Endometrium (tissue), 2 donors: ENCODE data around the gene SLC6A16.
"Not testable (repeated sequence)": the region's sequence is repeated elsewhere in the genome, so short reads cannot be mapped to it uniquely, and the experiment has no call there.

ENCODE experiments used
- FAIRE-seq: peaks from 2 replicates; lab custom pipeline; 2012; peaks lifted over from hg19 to GRCh38; lab: Jason Lieb, UNC
- donor health status: control.
- donor health status: control.

The SLC6A16 gene

DNA sequence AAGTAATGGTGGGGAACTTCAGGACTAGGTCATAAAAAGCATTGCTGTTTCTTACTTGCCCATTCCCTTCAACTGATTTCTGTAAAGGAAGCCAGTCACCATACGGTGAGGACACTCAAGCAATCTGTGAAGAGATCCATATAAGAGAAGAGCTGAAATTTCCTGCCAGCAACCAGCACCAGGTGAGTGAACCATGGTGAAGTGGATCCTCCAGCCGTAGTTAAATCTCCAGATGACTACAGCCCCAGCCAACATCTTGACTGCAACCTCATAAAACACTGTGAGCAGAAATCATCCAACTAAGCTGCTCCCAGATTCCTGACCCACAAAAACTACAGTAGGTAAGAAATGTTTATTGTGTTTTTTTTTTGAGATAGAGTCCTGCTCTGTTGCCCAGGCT, 3.8 kb upstream of the SLC6A16 start:
- FAIRE-seq, result no peak

DNA sequence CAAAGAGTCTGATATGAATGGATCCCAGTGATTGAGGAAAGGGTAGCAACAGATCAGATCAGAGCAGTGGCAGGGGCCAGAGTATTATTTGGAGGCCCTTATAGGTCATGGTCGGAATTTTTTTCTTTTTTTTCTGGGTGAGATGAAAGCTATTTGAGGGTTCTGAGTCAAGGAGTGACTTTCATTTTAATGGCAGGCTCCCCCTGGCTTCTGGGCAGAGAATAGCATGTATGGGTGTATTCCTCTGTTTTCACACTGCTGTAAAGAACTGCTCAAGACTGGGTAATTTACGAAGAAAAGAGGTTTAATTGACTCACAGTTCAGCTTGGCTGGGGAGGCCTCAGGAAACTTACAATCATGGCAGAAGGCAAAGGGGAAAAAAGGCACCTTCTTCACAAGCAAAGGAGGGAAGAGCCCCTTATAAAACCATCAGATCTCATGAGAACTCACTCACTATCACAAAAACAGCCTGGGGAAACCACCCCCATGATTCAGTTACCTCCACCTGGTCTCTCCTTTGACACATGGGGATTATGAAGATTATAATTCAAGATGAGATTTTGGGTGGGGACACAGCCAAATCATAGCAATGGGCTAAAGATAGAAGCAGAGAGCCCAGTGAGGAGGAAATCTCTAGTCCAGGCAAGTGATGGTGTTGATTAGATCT, 3.0 kb upstream of the SLC6A16 start:
- no peak for FAIRE-seq

DNA sequence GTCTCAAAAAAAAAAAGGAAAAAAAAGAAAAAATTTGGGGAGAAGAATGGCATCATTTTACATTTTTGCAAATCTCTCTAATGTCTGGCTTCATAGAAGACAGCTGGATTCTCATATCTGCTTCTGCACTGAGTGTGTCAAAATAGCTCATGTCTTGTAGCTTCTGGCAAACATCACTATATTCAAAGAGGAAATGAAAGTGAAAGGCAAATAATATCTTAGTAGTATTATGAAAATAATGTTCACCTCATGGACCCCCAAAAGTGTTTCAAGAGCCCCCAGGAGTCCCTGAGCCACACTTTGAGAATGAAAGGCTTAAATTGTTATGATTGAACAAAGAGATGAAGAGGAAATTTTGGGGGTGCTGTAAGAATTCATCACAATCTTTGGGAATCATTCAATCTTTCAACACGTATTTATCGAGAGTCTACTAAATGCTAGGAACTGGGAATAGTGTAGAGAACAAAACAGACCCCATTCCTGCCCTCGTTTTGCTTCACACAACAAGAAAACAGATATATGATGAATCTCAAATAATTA, 1.2 kb upstream of the SLC6A16 start:
- no peak for FAIRE-seq

DNA sequence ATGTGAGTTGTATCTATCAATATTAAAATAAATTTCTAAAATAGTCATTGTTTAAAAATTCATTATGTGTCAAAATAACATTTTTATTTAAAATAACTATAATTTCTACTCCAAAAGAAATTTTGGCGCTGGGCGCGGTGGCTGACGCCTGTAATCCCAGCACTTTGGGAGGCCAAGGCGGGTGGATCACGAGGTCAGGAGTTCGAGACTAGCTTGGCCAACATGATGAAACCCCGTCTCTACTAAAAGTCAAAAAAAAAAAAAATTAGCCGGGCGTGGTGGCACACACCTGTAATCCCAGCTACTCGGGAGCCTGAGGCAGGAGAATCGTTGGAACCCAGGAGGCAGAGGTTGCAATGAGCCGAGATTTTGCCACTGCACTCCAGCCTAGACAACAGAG, 765 bp upstream of the SLC6A16 start:
- FAIRE-seq, result not testable (repeated sequence)

DNA sequence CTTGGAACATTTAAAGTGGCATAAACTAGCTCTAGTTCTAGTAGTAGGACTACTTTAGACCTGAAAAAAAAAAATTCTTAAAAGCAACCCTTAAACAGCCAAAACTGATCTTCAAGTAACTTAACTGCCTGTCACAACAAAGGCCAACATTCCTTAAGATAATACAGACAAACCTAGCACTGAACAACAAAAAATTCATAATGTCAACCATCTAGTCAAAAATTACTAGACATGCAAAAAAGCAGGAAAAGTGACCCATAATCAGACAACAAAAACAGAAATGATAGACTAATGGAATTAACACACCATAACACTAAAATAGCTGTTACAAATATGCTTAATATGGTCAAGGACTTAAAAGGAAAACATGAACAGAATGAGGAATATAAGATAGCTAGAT, 6.7 kb downstream of the SLC6A16 start:
- FAIRE-seq, result no peak

DNA sequence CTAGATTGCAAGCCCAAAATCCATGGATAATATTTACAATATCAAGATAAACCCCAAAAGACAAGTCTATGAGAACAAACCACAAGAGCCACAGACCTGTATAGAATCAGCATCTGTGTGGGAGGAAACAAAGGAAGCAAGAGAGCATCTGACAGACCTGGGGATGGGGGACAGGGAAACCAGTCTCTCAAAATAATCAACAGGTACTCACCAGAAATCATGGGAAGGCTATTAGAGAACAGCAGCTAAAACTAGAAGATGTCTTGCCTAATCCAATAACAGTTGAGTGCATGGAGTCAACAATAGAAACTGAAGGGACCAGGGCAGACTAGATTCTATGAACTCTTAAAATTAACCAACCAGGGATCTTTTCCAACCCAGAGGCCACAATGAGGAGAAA, 8.7 kb downstream of the SLC6A16 start:
- no peak for FAIRE-seq

DNA sequence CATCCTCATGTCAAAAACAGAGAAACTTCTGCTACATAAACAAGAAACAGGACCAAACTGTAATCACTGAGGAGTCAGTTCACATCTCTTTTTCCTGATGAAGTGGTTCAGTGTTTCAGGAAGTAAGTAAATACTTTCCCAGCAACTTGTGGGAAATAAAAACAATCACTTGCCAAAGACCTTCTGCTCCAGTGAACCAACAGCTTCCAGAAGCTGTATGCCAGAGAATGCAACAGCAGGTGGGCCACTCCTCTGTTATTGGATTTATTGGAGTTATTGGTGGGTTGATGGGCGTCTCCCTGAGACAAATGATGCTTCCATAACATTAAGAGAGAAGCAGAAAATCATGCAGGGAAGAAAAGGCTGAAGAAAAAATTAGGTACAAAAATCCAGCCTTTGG, 9.9 kb downstream of the SLC6A16 start:
- FAIRE-seq, result no peak

DNA sequence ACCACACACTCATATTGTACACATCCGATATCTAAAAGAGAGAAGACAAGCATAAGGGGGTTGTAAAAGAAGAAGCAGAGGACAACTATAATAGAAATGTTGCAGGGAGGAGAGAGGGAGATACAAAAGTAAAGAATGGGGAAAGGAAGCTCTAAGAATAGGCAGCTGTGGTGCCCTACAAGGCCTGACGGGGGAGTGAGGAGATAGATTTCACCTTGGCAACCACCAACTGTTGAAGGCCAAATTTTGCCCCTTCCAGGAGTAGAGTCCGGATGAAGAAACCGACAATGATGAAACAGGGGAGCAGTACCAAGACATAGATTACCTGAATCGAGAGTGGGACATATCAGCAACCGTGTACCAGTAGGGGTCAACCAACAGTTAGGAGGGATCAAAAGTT, 15.9 kb downstream of the SLC6A16 start:
- no peak for FAIRE-seq

DNA sequence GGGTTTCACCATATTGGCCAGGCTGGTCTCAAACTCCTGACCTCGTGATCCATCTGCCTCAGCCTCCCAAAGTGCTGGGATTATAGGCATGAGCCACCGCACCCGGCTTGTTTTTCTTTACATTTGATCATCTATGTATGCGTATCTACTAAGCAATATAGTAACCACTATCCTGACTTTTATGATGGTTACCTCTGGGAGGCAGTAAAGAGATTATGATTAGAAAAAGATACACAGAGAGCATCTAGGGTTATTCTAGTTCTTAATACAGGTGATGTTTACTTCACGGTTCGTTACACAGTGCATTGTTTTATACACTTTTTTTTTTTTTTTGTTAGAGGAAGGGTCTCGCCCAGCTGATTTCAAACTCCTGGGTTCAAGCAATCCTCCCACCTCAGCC, 18.3 kb downstream of the SLC6A16 start:
- not testable (repeated sequence) for FAIRE-seq

DNA sequence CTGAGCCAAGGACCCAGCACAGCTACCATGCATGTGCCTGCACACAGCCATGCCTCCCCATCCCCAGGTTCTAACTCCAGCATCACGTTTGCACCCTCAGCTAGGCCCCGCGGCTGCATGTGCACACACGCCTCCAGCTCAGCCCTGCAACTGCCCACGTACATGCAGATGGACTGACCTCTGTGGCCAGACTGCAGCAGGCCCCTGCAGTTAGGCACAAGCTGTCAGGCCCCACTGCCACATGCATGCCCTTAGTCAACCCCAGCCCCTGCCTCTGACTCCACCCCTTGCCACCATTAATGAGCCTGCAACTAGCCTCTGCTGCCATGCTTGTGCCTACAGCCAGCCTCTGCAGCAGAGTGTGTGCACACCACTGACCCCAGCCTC, 23.1 kb downstream of the SLC6A16 start:
- no peak for FAIRE-seq

DNA sequence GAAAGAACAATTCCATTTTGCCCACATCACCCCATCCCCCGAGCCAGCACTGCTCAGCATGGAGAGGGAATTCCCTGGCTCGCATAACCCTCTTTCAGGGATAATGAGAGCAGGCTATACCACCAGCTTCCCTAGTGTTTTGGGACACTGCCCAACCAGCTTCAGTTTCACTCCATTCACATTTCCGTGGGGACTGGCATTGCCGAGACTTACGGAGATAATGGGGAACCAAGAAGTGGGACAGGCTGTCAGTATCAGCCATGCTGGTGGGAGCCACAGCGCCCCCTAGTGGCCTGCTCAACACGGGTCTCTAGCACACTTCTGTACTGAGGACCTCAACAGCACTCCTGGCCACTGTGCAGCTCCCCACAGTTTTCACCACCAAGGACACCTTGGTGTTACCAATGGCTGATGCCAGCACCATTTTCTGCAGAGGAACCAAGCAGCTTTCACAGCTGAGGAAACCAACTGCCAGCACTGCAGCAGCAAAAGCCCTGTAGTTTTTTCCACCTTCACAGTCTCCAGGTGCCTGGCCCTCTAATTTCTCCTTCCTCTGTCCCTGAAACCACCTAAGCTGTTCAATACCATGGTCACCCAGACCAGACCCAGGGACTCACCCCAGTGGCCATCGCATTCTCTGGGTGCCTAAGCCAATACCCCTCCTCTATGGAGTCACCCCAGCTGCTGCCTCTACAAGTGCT, 23.7 kb downstream of the SLC6A16 start:
- FAIRE-seq, result no peak

DNA sequence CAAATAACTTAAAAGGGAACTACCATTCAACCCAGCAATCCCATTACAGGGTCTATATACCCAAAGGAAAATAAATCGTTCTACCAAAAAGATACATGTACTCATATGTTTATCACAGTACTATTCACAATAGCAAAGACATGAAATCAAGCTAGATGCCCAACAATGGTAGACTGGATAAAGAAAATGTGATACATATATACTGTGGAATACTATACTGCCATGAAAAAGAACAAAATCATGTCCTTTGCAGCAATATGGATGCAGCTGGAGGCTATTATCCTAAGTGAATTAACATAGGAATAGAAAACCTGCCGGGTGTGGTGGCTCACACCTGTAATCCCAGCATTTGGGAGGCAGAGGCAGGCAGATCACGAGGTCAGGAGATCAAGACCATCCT, 26.3 kb downstream of the SLC6A16 start:
- not testable (repeated sequence) for FAIRE-seq

DNA sequence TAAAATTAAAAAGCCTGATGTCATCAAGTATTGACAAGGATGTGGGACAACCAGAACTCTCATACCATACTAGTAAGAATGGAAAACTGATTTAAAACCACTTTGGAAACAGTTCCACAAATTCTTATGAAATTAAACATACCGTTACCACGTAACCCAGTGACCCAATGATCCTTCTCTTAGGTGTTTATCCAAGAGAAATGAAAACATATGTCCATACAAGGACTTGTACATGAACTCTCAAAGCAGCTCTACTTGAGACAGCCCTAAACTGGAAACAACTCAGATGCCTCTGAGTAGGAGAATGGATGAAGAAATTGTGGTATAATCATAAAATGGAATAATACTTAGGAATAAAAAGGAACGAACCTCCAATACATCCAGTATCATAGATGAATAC, 27.6 kb downstream of the SLC6A16 start:
- no peak for FAIRE-seq

DNA sequence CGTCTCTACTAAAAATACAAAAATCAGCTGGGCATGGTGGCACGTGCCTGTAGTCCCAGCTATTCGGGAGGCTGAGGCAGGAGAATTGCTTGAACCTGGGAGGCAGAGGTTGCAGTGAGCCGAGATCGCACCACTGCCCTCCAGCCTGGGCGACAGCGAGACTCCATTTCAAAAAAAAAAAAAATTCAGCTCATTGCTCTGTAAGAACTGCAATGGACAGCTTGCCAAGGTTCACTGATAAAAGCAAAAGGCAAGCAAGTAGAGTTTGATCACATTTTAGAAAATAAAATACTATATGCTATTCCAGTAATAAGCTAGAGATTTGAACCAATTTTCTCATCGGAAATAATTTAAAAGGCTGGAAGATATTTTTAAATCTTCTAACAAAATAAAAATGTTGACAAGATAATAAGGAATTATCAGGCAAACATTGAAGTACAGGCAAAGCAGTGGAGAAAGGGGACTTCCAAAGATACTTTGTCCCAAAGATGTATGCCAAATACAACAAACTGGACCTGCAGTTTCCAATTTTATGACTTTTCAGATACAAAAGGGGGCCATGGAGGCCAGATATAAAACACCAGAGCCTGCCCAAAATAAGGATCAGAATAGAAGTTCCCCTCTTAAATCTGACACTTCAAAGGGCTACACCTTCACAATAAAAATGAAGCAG, 29.6 kb downstream of the SLC6A16 start:
- no peak for FAIRE-seq

DNA sequence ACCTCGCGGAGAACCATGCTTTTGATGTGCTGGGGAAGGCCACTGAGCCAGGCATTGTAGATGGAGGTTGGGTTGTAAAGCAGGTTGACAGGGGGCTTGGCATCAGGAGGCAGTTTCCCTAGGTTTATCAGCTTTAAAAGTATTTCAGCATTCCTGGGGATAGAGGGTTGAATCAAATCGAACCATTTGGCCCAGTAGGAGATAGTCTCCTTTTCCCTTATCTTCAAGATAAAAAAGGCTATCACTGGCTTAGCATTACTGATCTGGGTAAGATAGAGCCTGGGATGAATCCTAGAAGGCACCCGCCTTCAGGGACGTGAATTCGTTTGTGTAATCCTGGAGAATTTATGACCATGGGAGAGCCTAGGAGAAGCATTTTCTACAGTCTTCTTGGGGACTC, 30.6 kb downstream of the SLC6A16 start:
- FAIRE-seq, result no peak

DNA sequence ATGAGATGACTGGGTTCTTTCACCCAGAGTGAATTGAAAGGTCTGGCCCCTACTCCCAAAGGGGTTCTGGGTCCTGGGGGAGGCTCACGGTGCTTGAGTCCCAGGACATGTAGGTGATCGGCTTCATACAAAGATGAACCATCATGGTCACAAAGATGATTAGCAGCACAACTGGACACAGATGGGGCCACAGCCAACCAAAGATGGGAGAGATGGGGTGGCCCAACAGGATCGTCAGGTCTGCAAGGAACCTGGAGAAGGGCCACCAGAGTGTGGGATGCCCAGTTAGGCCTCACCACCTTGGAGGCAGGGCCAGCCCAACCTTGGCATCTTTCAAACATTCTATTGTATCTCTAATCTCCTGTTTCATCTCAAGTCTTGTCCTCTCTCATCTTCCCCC, 34.5 kb downstream of the SLC6A16 start:
- FAIRE-seq, result no peak

DNA sequence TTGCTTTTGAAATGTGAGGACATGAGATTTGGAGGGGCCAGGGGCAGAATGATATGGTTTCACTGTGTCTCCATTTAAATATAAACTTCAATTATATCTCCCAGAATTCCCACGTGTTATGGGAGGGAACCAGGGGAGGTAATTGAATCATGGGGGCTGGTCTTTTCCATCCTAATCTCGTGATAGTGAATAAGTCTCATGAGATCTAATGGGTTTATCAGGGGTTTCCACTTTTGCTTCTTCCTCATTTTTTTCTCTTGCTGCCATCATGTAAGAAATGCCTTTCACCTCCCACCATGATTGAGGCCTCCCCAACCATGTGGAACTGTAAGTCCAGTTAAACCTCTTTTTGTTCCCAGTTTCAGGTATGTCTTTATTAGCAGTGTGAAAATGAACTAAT, 35.7 kb downstream of the SLC6A16 start:
- FAIRE-seq, result not testable (repeated sequence)

DNA sequence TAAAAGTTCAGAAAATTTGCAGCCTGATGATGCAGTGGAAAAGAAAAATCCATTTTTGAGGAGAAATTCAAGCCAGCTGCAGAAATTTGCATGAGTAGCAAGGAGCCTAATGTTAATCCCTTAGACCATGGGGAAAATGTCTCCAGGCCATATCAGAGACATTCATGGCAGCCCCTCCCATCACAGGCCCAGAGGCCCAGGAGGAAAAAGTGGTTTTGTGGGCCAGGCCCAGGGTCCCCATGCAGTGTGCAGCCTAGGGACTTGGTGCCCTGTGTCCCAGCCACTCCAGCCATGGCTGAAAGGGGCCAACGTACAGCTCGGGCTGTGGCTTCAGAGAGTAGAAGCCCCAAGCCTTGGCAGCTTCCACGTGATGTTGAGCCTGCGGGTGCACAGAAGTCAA, 36.8 kb downstream of the SLC6A16 start:
- not testable (repeated sequence) for FAIRE-seq

DNA sequence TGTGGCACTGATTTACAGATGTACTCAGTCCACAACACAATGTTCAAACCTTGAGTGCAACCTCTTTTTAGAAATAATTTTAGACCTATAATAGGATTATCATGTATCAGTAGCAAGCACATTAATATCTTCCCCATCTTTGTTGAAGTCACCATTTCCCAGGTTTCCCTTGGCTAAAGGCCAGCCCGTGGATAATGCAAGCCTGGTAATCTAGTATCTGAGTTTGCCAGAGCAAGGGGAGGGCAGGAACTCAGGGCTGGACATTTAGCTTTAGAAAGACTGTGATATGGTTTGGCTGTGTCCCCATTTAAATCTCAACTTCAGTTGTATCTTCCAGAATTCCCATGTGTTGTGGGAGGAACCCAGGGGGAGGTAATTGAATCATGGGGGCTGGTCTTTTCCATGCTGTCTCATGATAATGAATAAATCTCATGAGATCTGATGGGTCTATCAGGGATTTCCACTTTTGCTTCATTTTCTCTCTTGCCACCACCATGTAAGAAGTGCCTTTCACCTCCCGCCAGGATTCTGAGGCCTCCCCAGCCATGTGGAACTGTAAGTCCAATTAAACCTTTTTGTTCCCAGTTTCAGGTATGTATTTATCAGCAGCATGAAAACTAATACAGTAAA, 37.7 kb downstream of the SLC6A16 start:
- no peak for FAIRE-seq

DNA sequence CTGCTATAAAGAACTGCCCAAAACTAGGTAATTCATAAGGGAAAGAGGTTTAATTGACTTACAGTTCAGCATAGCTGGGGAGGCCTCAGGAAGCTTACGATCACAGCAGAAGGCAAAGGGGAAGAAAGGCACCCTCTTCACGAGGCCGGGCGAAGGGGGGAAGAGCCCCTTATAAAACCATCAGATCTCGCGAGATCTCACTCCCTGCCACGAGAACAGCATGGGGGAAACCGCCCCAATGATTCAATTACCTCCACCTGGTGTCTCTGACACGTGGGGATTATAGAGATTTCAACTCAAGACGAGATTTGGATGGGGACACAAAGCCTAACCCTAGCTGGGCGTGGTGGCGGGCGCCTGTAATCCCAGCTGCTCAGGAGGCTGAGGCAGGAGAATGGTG, 42.8 kb downstream of the SLC6A16 start:
- no peak for FAIRE-seq

DNA sequence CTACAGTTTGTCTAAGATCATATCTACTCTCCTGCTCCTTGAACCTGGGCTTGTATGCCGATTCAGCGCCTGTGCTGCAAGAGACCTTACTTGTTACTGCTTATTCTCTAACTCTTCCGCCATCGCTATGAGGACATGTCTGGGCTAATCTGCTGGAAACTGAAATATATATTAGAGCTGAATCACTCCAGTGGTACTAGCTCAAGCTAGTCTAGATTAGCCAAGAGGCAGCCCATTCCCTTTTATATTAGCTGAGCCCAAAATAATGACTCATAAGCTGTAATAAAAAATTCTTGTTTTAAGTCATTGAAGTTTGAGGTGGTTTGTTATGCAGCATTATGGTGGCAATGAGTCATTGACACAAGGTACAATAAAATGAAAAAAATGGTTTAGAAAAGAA, 52.8 kb downstream of the SLC6A16 start:
- FAIRE-seq, result no peak

DNA sequence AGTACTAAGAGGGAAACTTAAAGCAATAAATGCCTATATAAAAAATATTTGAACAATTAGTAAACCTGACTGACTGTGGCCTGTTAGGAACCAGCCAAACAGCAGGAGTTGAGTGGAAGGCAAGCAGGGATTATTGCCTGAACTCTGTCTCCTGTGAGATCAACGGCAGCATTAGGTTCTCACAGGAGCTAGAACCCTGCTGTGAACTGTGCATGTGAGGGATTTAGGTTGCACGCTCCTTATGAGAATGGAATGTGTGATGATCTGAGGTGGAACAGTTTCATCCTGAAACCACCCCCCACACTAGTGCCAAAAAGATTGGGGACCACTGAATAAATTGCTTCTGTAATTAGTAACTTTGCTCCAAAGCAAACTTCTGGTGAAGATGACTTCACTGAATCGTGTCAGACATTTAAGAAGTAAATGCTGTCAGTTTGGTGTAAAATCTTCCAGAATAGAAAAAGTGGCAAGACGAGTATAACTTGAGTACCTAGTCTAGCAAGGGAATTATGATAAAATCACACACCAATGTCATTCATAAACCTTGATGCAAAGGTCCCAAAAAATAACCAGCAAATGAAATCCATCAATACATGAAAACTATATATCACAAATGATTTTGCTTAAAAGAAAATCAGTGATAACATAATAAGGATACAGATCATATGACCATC, 53.8 kb downstream of the SLC6A16 start:
- no peak for FAIRE-seq
